Measurements from ENCODE around the gene PTPRT.

PTPRT gene

DNA sequence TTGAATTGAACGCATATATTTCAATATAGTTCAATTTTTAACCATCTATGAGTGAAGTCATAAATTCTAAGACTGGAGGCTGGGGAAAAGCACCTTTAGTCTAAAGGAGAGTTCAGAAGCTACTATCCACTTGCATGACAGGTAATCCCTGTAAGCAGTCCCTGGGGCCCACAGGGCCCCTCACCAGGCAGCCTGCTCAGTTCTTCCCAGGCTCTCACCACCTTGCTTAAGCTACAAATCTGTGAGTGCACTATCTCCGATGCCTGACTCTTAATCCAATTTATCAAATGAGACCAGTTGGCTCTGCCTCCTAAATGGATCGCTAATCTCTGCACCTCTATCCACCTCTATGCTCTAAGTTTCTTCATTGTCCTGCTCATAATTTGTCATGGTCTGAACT is 413.8 kb downstream of the PTPRT start:
- H3K4me3 Mint-ChIP-seq = no peak overlapping the region
- TF ChIP-seq CTCF (IDR thresholded peaks at IDR 0.05) = no peak
- H3K27me3 Mint-ChIP-seq (ENCODE audit: low read depth, poor library complexity) = peaks cover 18% of the 10 kb centered on the region
- H3K27ac Mint-ChIP-seq = no peak overlapping the region
- DNase-seq = no peak
- H3K9me3 Mint-ChIP-seq = no peaks in the 10 kb centered on the region
- H3K36me3 Mint-ChIP-seq (ENCODE audit: low read depth) = no peaks in the 10 kb centered on the region
- H3K4me1 Mint-ChIP-seq = no peaks in the 10 kb centered on the region

GRCh38 chr20:42775037-42775436 is 414.7 kb downstream of the PTPRT start:
- Mint-ChIP-seq H3K9me3 (no peaks in the 10 kb centered on the region), H3K27me3 (ENCODE audit: low read depth, poor library complexity) (peaks cover 22% of the 10 kb centered on the region), H3K27ac (no peak overlapping the region), H3K36me3 (ENCODE audit: low read depth) (no peaks in the 10 kb centered on the region), H3K4me1 (no peaks in the 10 kb centered on the region), H3K4me3 (no peak overlapping the region)
- TF ChIP-seq CTCF (IDR thresholded peaks at IDR 0.05) = no peak
- DNase-seq = no peak

DNA sequence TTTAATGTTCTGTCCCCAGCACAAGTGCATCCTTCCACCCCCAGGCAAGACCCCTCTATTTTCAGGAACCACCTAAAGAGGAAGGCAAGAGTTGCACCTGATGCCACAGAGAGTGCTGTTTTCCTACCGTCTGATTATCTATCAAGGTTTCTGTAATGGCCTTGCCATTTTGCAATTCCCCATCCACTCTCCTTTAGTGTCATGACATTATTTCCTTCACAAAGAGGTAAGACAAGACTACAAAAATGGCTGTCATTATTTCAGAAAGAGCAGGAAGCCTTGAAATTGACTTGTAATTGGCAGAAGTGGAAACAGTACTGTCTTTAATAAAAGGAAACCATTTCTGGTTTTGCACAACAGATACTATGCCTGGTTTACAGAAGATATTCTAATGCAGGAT is 426.7 kb downstream of the PTPRT start:
- Mint-ChIP-seq H3K4me1 (no peaks in the 10 kb centered on the region), H3K27me3 (ENCODE audit: low read depth, poor library complexity) (peaks cover 12% of the 10 kb centered on the region), H3K36me3 (ENCODE audit: low read depth) (no peaks in the 10 kb centered on the region), H3K9me3 (peaks cover 8% of the 10 kb centered on the region), H3K4me3 (no peak overlapping the region), H3K27ac (no peak overlapping the region)
- no peak for TF ChIP-seq CTCF (IDR thresholded peaks at IDR 0.05)
- no peak for DNase-seq

- no peak for TF ChIP-seq CTCF (IDR thresholded peaks at IDR 0.05)
- peaks cover 8% of the 10 kb centered on the region for H3K27me3 Mint-ChIP-seq (ENCODE audit: low read depth, poor library complexity)
- no peak for DNase-seq
- H3K4me1 Mint-ChIP-seq = no peaks in the 10 kb centered on the region
- H3K27ac Mint-ChIP-seq = no peak overlapping the region
- peaks cover 8% of the 10 kb centered on the region for H3K9me3 Mint-ChIP-seq
- H3K4me3 Mint-ChIP-seq = no peak overlapping the region
- no peaks in the 10 kb centered on the region for H3K36me3 Mint-ChIP-seq (ENCODE audit: low read depth)
Measured at GRCh38 chr20:42756991-42757390, 432.7 kb downstream of the PTPRT start.

DNA sequence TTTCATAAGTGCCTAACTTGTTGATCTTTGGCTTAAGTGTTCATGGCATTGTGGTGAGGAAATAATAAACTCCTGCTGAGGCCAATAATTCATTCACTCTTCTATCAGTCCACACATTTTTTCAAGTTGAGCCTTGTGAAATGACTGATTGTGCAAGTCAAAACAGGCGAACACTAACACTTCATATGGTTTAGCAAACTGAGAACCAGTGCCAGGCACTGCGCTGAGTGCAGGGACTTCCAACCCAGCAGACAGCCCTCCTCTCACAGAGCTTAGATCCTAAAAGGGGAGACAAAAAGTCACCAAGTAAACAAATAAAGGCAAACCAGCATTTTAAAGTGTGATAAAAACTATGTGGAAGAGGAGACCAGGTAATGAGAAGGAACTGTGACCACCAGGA is 435.0 kb downstream of the PTPRT start:
- no peak for TF ChIP-seq CTCF (IDR thresholded peaks at IDR 0.05)

GRCh38 chr20:42752620-42753019 is 437.1 kb downstream of the PTPRT start:
- peaks cover 3% of the 10 kb centered on the region for H3K27me3 Mint-ChIP-seq (ENCODE audit: low read depth, poor library complexity)
- TF ChIP-seq CTCF (IDR thresholded peaks at IDR 0.05) = no peak

More for the DNA sequence above, 435.0 kb downstream of the PTPRT start:
- no peak overlapping the region for H3K27ac Mint-ChIP-seq
- H3K9me3 Mint-ChIP-seq = peaks cover 6% of the 10 kb centered on the region
- H3K27me3 Mint-ChIP-seq (ENCODE audit: low read depth, poor library complexity) = peaks cover 11% of the 10 kb centered on the region
- H3K4me1 Mint-ChIP-seq = no peaks in the 10 kb centered on the region
- no peak for DNase-seq
- H3K36me3 Mint-ChIP-seq (ENCODE audit: low read depth) = no peaks in the 10 kb centered on the region
- no peak overlapping the region for H3K4me3 Mint-ChIP-seq

More at GRCh38 chr20:42752620-42753019, 437.1 kb downstream of the PTPRT start:
- DNase-seq = no peak
- Mint-ChIP-seq H3K4me1 (peaks cover 1% of the 10 kb centered on the region), H3K9me3 (no peaks in the 10 kb centered on the region), H3K36me3 (ENCODE audit: low read depth) (no peaks in the 10 kb centered on the region), H3K27ac (no peak overlapping the region), H3K4me3 (no peak overlapping the region)

All from nephron progenitor cell (in vitro differentiated cells).